AG10803 (cell line): ENCODE data around the gene CELF1.
"Not testable (repeated sequence)": the region's sequence is repeated elsewhere in the genome, so short reads cannot be mapped to it uniquely, and the experiment has no call there.

ENCODE experiments used
- DNase-seq: peaks from one replicate; pipeline ENCODE4 v3.0.0; 2010; ENCODE audit warnings: low read depth
- H3K4me3 ChIP-seq: 2 replicates; pipeline ENCODE4 v1.5.1; 2011; ENCODE audit warnings: mild to moderate bottlenecking, low read length, control low read depth
- TF ChIP-seq, protein P1 (sequence below): conservative IDR thresholded peaks from 2 replicates; pipeline ENCODE4 v1.5.1; 2011; ENCODE audit warnings: mild to moderate bottlenecking, low read length, control low read depth, inconsistent platforms

CELF1 gene

DNA sequence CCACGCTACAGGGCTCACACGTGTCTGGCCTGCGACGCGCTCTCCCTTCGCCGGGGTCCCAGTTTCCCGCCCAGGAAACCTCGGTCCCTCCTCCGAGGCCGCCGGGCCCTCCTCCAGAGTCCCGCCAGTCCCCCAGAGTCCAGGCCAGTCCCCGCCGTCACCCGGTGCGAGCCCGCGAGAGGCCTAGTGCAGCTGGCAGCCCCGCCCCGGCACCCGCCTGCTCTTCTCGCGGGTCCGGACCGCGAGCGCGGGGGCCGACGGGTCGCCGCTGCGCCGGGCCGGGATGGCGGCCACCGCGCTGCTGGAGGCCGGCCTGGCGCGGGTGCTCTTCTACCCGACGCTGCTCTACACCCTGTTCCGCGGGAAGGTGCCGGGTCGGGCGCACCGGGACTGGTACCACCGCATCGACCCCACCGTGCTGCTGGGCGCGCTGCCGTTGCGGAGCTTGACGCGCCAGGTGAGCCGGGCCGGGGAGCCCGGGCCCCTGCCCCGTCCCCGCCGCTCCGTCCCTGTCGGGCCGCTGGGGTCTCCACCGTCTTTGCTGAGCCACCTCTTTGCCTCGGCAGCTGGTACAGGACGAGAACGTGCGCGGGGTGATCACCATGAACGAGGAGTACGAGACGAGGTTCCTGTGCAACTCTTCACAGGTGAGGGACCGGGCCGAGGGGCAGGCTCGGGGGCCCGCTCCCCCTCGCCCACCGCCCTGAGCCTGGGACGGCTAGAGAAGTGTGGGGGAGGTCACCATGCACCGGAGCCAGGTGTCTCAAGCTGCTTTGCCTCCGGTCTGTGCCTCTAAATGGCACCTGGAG, 12.6 kb upstream of the CELF1 start, which contains the start of gene PTPMT1:
Gene PTPMT1, plus strand, starts transcription at position 260 of the 809 bp plus-strand sequence. Its CDS starts 24 bp downstream, at position 284.
- DNase-seq = peak; percentile 69

DNA sequence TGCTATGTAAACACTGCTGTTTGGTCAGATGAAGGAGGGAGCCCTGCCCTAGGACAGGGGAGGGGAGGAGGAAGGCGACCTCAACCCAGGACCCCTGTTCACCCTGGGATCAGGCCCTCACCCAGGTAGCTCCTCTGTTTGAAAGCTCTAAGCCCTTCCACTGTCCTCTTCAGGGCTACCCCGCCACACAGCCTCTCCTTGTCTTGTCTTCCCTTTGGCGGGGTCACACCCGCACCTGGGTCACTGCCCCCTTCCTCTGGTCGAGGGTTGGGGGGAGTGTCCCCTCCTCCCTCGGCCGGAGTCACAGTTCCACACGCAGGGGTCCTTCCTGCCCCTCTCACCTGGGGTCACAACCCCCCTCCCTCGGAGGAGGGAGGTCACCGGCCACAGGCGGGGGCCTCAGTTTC, 12.0 kb upstream of the CELF1 start:
- peak overlapping the region; percentile 84 for H3K4me3 ChIP-seq
- TF ChIP-seq, protein P1, sequence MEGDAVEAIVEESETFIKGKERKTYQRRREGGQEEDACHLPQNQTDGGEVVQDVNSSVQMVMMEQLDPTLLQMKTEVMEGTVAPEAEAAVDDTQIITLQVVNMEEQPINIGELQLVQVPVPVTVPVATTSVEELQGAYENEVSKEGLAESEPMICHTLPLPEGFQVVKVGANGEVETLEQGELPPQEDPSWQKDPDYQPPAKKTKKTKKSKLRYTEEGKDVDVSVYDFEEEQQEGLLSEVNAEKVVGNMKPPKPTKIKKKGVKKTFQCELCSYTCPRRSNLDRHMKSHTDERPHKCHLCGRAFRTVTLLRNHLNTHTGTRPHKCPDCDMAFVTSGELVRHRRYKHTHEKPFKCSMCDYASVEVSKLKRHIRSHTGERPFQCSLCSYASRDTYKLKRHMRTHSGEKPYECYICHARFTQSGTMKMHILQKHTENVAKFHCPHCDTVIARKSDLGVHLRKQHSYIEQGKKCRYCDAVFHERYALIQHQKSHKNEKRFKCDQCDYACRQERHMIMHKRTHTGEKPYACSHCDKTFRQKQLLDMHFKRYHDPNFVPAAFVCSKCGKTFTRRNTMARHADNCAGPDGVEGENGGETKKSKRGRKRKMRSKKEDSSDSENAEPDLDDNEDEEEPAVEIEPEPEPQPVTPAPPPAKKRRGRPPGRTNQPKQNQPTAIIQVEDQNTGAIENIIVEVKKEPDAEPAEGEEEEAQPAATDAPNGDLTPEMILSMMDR = no peak
- DNase-seq = no peak

More for the DNA sequence above, 12.6 kb upstream of the CELF1 start, which contains the start of gene PTPMT1:
- H3K4me3 ChIP-seq = peak within 1 kb of the TSS; percentile 84
- TF ChIP-seq, protein P1 = no peak

DNA sequence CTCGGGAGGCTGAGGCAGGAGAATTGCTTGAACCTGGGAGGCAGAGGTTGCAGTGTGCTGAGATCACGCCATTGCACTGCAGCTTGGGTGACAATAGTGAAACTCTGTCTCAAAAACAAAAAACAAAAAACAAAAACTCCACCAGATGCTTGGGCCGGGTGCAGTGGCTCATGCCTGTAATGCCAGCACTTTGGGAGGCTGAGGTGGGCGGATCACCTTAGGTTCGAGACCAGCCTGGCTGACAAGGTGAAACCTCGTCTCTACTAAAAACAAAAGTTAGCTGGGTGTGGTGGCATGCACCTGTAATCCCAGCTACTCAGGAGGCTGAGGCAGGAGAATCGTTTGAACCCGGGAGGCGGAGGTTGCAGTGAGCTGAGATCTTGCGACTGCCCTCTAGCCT, 11.4 kb upstream of the CELF1 start:
- DNase-seq = not testable (repeated sequence)
- peak overlapping the region; percentile 84 for H3K4me3 ChIP-seq

DNA sequence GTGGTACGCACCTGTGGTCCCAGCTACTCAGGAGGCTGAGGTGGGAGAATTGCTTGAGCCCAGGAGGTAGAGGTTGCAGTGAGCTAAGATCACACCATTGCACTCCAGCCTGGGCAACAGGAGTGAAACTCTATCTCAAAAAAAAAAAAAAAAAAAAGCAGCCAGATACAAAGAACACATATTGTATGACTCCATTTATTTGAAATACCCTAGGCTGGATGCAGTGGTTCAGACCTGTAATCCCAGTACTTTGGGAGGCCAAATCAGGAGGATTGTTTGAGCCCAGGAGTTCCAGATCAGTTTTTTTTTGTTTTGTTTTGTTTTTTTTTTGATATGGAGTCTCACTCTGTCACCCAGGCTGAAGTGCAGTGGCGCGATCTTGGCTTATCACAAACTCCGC, 9.5 kb upstream of the CELF1 start:
- DNase-seq, H3K4me3 ChIP-seq: not testable (repeated sequence)

DNA sequence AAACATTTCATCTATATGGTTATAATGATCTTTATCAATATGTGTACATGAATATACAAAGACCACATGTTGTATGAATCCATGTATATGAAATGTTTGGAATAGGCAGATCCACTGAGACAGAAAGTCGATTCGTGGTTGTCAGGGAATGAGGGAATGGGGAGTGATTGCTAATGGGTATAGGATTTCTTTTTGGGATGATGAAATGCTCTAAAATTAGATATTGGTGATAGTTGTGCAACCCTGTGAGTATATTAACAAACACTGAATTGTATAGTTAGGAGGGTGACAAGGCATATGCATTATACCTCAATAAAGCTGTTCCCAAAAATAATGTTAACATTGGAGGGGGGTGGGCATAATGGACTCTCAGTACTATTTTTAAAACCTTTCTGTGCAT, 7.5 kb upstream of the CELF1 start:
- no peak overlapping the region for H3K4me3 ChIP-seq
- TF ChIP-seq, protein P1 = no peak
- peak; percentile 36 for DNase-seq

DNA sequence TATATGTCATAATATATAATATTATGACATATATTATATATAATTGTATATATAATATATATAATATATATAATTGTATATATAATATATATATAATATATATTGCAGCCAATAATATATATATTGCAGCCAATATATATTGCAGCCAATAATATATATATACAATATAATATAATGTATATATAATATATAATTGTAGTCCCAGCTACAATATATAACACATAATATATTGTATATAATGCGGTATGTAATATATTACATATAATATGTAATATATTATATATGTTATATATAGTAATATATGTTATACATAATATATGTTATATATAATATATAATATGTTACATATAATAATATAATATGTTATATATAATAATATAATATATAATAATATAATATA, 5.8 kb upstream of the CELF1 start:
- DNase-seq = no peak
- TF ChIP-seq, protein P1 = no peak
- H3K4me3 ChIP-seq = no peak overlapping the region

DNA sequence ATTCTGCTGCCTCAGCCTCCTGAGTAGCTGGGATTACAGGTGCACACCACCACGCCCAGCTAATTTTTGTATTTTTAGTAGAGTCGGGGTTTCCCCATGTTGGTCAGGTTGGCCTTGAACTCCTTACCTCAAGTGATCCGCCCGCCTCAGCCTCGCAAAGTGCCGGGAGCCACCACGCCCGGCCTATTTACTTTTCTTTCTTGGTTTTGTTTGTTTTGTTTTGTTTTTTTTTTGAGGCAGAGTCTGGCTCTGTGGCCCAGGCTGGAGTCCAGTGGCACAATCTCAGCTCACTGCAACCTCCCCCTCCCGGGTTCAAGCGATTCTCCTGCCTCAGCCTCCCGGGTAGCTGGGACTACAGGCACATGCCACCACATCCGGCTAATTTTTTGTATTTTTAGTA, 4.1 kb upstream of the CELF1 start:
- not testable (repeated sequence) for DNase-seq, H3K4me3 ChIP-seq

DNA sequence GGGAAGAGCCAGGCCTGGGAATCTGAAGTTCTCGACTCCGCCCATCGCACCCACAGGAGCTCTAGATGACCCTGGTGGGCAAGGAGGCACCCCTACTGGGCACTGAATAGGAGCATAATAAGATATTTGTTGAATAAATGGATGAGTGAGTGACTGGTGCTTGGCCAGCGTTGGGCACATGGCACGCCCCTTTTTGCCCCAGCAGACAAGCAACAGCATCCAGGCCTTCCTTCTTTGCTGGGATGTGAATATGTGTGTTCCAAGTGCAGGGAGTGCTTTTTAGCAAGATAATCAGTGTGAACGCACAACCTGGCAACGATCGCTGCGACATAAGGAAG, 443 bp upstream of the CELF1 start:
- DNase-seq = peak; percentile 35
- H3K4me3 ChIP-seq = peak overlapping the region; percentile 66
- TF ChIP-seq, protein P1 = no peak

DNA sequence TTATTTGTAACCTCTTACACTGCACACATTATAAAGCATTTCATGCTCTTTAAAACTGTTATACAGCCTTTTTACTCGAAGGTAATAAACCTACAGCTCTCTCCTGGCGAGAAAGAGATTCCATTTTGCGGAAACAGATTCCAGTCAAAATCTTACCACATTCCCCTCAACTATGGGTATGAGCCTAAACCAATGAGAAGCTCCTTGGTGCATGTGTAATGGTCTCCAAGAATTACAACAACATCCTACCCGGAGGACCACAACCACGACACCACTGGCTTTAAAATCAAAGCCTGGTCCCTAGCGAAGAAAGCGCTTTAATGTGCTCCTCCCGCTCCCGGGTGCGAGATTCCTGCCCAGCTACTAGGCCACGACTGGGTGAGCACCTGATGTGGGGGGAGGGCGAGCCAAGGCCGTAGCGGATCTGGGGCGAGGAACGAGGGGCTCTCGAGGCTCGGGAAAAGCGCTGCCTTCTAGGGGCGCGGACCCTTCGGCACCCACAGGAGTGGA, 821 bp downstream of the CELF1 start:
- DNase-seq = peak; percentile 71
- TF ChIP-seq, protein P1 = no peak
- peak overlapping the region; percentile 98 for H3K4me3 ChIP-seq
